PC-3 (cell line): ENCODE results near the gene CFL1. TPM values are rescaled to one million over a fixed set of nuclear protein-coding genes. Genes with fewer than 3 reads are reported as not detected.

Experiments
- ATAC-seq: fragments of 200-7000 bp; cut with Tn5 transposase; 2 replicates; pipeline ENCODE4 v1.9.1; 2020; ENCODE audit warnings: mild to moderate bottlenecking, moderate library complexity
- BruUV-seq: library from RNA; stranded (reverse); fragments of 400-500 nt; replicated peaks from 2 replicates; lab custom pipeline; 2021; lab: Mats Ljungman, UMichigan
- CTCF ChIA-PET: fragments of 300-600 bp; sonication (Branson Sonifier 250); formaldehyde crosslinking; loops from one replicate; lab custom pipeline; 2022; ENCODE audit warnings: antibody characterized with exemption; lab: Charles Lee
- POLR2A ChIA-PET: fragments of 300-600 bp; sonication (Branson Sonifier 250); formaldehyde crosslinking; loops from one replicate; lab custom pipeline; 2022; ENCODE audit warnings: antibody characterized with exemption; ENCODE audit not compliant: unreplicated experiment; lab: Charles Lee
- DNase-seq: peaks from one replicate; pipeline ENCODE4 v3.0.0-alpha.2; 2015
- H2AFZ ChIP-seq: fragments of 300-600 bp; sonication (generic); 2 replicates; pipeline ENCODE4 v1.6.0; 2016; ENCODE audit warnings: antibody characterized with exemption, low read length
- H3F3A ChIP-seq: fragments of 300-600 bp; sonication (generic); one replicate; pipeline ENCODE4 v1.6.0; 2017; ENCODE audit warnings: antibody characterized with exemption, low read length, control low read depth, mild to moderate bottlenecking; ENCODE audit not compliant: unreplicated experiment
- H3K27ac ChIP-seq: fragments of 300-600 bp; sonication (generic); 2 replicates; pipeline ENCODE4 v1.5.1; 2016; ENCODE audit warnings: mild to moderate bottlenecking, low read length
- H3K27me3 ChIP-seq: fragments of 300-600 bp; sonication (generic); 2 replicates; pipeline ENCODE4 v1.6.1; 2016; ENCODE audit warnings: low read length, mixed read lengths
- H3K36me3 ChIP-seq: fragments of 300-600 bp; sonication (generic); 2 replicates; pipeline ENCODE4 v1.6.1; 2016; ENCODE audit warnings: low read depth, mixed run types, low read length, mixed read lengths
- H3K4me1 ChIP-seq: fragments of 300-600 bp; sonication (generic); 2 replicates; pipeline ENCODE4 v1.5.1; 2016; ENCODE audit warnings: low read length; ENCODE audit not compliant: insufficient read depth
- H3K4me2 ChIP-seq: fragments of 300-600 bp; sonication (generic); 2 replicates; pipeline ENCODE4 v1.6.0; 2016; ENCODE audit warnings: low read length
- H3K4me3 ChIP-seq: fragments of 300-600 bp; sonication (generic); 2 replicates; pipeline ENCODE4 v1.5.1; 2016; ENCODE audit warnings: mild to moderate bottlenecking, low read length, mixed read lengths
- H3K79me2 ChIP-seq: fragments of 300-600 bp; sonication (generic); 2 replicates; pipeline ENCODE4 v1.6.1; 2017; ENCODE audit warnings: low read length, mixed read lengths
- H3K9ac ChIP-seq: fragments of 300-600 bp; sonication (generic); 2 replicates; pipeline ENCODE4 v1.6.0; 2016; ENCODE audit warnings: mild to moderate bottlenecking, low read length
- H3K9me2 ChIP-seq: fragments of 300-600 bp; sonication (generic); replicated peaks from 2 replicates; pipeline ENCODE4 v1.6.1; 2016; ENCODE audit warnings: mixed run types, low read length, mixed read lengths
- H3K9me3 ChIP-seq: fragments of 300-600 bp; sonication (generic); 2 replicates; pipeline ENCODE4 v1.6.1; 2016; ENCODE audit warnings: low read length, mixed read lengths
- H4K20me1 ChIP-seq: fragments of 300-600 bp; sonication (generic); 2 replicates; pipeline ENCODE4 v1.6.1; 2016; ENCODE audit warnings: low read length, mixed read lengths
- CTCF ChIP-seq: fragments of 300-600 bp; sonication (generic); conservative IDR thresholded peaks from 2 replicates; pipeline ENCODE4 v1.5.1; 2017; ENCODE audit warnings: antibody characterized with exemption, low read depth, mild to moderate bottlenecking, low read length
- EZH2 ChIP-seq: fragments of 300-600 bp; sonication (generic); IDR thresholded peaks from one replicate; pipeline ENCODE4 v1.6.1; 2017; ENCODE audit warnings: antibody characterized with exemption, mild to moderate bottlenecking, low read length; ENCODE audit not compliant: unreplicated experiment
- EZH2phosphoT487 ChIP-seq: fragments of 300-600 bp; sonication (generic); IDR thresholded peaks from 2 replicates; pipeline ENCODE4 v1.6.1; 2018; ENCODE audit warnings: mild to moderate bottlenecking, antibody characterized with exemption, low read length, borderline replicate concordance
- intact Hi-C: fragments of 100-400 bp; cut with micrococcal nuclease; formaldehyde crosslinking; loops from 2 replicates; pipeline ENCODE4 v1.9.0; 2023
- total RNA-seq: library from RNA; depleted of rRNA; stranded (reverse); fragments of >200 nt; gene quantifications from 2 replicates; pipeline ENCODE4 v1.2.3, GENCODE V29; 2014

The CFL1 gene
- total RNA-seq, 1 experiment from 2014 or later = 2,710 TPM

- Histone ChIP-seq H3K27me3 (no peaks in the 10 kb centered on the region), H3F3A (peaks cover 11% of the 10 kb centered on the region), H4K20me1 (peaks cover 20% of the 10 kb centered on the region), H3K27ac (peak within 1 kb of the TSS; percentile 74), H3K4me1 (peaks cover 30% of the 10 kb centered on the region), H3K9ac (peak within 1 kb of the TSS; percentile 90), H3K4me3 (peak within 1 kb of the TSS; percentile 79), H3K36me3 (peaks cover 29% of the 10 kb centered on the region), H3K9me2 (no peaks in the 10 kb centered on the region), H3K79me2 (peaks cover 50% of the 10 kb centered on the region), H3K9me3 (no peaks in the 10 kb centered on the region), H3K4me2 (peak within 1 kb of the TSS; percentile 98), H2AFZ (peak within 1 kb of the TSS; percentile 93)
- peak; percentile 45 for ATAC-seq
- intact Hi-C loops = loop anchor here (1.0 kb wide), 1 partner anchor 148 kb away; the partner anchor contains the start of gene KAT5
- ChIA-PET POLR2A (interaction anchor here (0.5 to 1.8 kb wide), 11 partner anchors 9 to 442 kb away, joined by 3 to 23 read pairs (median 5); partner anchors contain the start of genes CCDC85B, FIBP, FOSL1 and RNASEH2C), CTCF (interaction anchor here (0.6 to 2.6 kb wide), 11 partner anchors 8 to 141 kb away, joined by 3 to 26 read pairs (median 4); partner anchors contain the start of genes CCDC85B and FIBP)
- BruUV-seq = no TSS peak
- DNase-seq = peak; percentile 99
- no peak for TF ChIP-seq EZH2phosphoT487
- TF ChIP-seq CTCF = peak; percentile 97
- no peak for TF ChIP-seq EZH2
These were observed 2.5 kb upstream of the CFL1 start, which contains the start of gene MUS81 for GRCh38 chr11:65860278-65861164. MUS81 (plus strand) TSS chr11:65860433; CDS start chr11:65860754, 321 bp downstream.

GRCh38 chr11:65859812-65860277, 1.9 kb upstream of the CFL1 start:
- H2AFZ ChIP-seq = peak overlapping the region; percentile 93

More at GRCh38 chr11:65859812-65860277, 1.9 kb upstream of the CFL1 start:
- H3K4me3 ChIP-seq = peak overlapping the region; percentile 79
- peak overlapping the region; percentile 90; the same call in 1 of the 2 replicates for H3K9ac ChIP-seq
- peaks cover 31% of the 10 kb centered on the region for H3K36me3 ChIP-seq
- H3K27me3 ChIP-seq = no peaks in the 10 kb centered on the region
- H4K20me1 ChIP-seq = peaks cover 27% of the 10 kb centered on the region
- CTCF ChIA-PET = interaction anchor here (0.6 to 2.6 kb wide), 13 partner anchors 8 to 244 kb away, joined by 3 to 26 read pairs (median 4); partner anchors contain the start of genes CCDC85B, FIBP and PCNX3
- no peaks in the 10 kb centered on the region for H3K9me3 ChIP-seq
- H3K4me2 ChIP-seq = peak overlapping the region; percentile 98
- ATAC-seq (no peak), DNase-seq (no peak)
- H3K79me2 ChIP-seq = peaks cover 57% of the 10 kb centered on the region
- POLR2A ChIA-PET = interaction anchor here (0.6 to 1.8 kb wide), 9 partner anchors 10 to 442 kb away, joined by 3 to 23 read pairs (median 5); partner anchors contain the start of genes CCDC85B, FIBP, FOSL1 and RNASEH2C
- no peaks in the 10 kb centered on the region for H3K9me2 ChIP-seq
- intact Hi-C loops = loop anchor here (1.0 to 2.0 kb wide), 3 partner anchors 29 to 245 kb away; partner anchors contain the start of genes FIBP, KAT5 and PCNX3
- peak overlapping the region; percentile 74 for H3K27ac ChIP-seq
- peaks cover 11% of the 10 kb centered on the region for H3F3A ChIP-seq
- BruUV-seq = no TSS peak
- TF ChIP-seq EZH2phosphoT487 = no peak
- TF ChIP-seq CTCF = no peak
- TF ChIP-seq EZH2 = no peak
- H3K4me1 ChIP-seq = peaks cover 36% of the 10 kb centered on the region
